CD4-positive, alpha-beta T cell (primary cell): ENCODE data around the gene TBC1D7. TPM values are rescaled to one million over a fixed set of nuclear protein-coding genes. Genes with fewer than 3 reads are reported as not detected.

ENCODE experiments used
- ATAC-seq: fragments of 200-7000 bp; cut with Tn5 transposase; one replicate; pipeline ENCODE4 v1.10.0; 2022; ENCODE audit warnings: mild to moderate bottlenecking; ENCODE audit not compliant: poor library complexity
- CTCF ChIA-PET: fragments of 350-600 bp; sonication (Branson Sonifier 250); formaldehyde crosslinking; loops from one replicate; lab custom pipeline; 2021; ENCODE audit warnings: antibody characterized with exemption, inconsistent platforms; lab: Charles Lee
- POLR2A ChIA-PET: fragments of 350-600 bp; sonication (Branson Sonifier 250); formaldehyde crosslinking; loops from one replicate; lab custom pipeline; 2021; ENCODE audit warnings: antibody characterized with exemption, inconsistent platforms; lab: Charles Lee
- DNase-seq, 14 experiments: peaks; one replicate each; pipeline ENCODE4 v3.0.0-alpha.2; 2013 to 2020; ENCODE audit warnings: mixed read lengths in 2 of 14
- H3K27ac ChIP-seq, 2 donors: one replicate each; pipeline versions ENCODE4 v1.5.1 to v1.7.0; 2013; ENCODE audit warnings: low read length in 2 of 2, low read depth in 1 of 2, mild to moderate bottlenecking in 1 of 2
- H3K27me3 ChIP-seq, 2 experiments: 1 replicate in 1 of 2; 2 replicates in 1 of 2; pipeline versions ENCODE4 v1.6.1 to v1.7.0; 2013; ENCODE audit warnings: low read length in 2 of 2, control low read depth in 1 of 2, mild to moderate bottlenecking in 1 of 2, moderate library complexity in 1 of 2; ENCODE audit not compliant: insufficient read depth in 2 of 2, control insufficient read depth in 1 of 2
- H3K36me3 ChIP-seq: one replicate; pipeline ENCODE4 v1.6.1; 2013; ENCODE audit warnings: low read length, control low read depth; ENCODE audit not compliant: insufficient read depth
- H3K4me1 ChIP-seq: one replicate; pipeline ENCODE4 v1.6.1; 2013; ENCODE audit warnings: low read length, control low read depth; ENCODE audit not compliant: insufficient read depth
- H3K4me3 ChIP-seq: one replicate; pipeline ENCODE4 v1.5.1; 2013; ENCODE audit warnings: mild to moderate bottlenecking, low read length, moderate library complexity
- H3K9me3 ChIP-seq, 2 experiments: 1 replicate in 1 of 2; 2 replicates in 1 of 2; pipeline versions ENCODE4 v1.6.1 to v1.7.0; 2013; ENCODE audit warnings: low read length in 2 of 2, mild to moderate bottlenecking in 2 of 2, control low read depth in 1 of 2, moderate library complexity in 1 of 2; ENCODE audit not compliant: control insufficient read depth in 1 of 2, insufficient read depth in 1 of 2
- H3K27ac Mint-ChIP-seq: one replicate; pipeline ENCODE4 v1.8.0; 2020; ENCODE audit warnings: mixed read lengths
- H3K27me3 Mint-ChIP-seq: one replicate; pipeline ENCODE4 v1.8.0; 2021; ENCODE audit warnings: mixed read lengths
- H3K36me3 Mint-ChIP-seq: one replicate; pipeline ENCODE4 v1.8.0; 2021; ENCODE audit warnings: low read depth, mixed read lengths
- H3K4me1 Mint-ChIP-seq: one replicate; pipeline ENCODE4 v1.8.0; 2021; ENCODE audit warnings: low read depth, mixed read lengths
- H3K4me3 Mint-ChIP-seq: one replicate; pipeline ENCODE4 v1.8.0; 2020; ENCODE audit warnings: mild to moderate bottlenecking, mixed read lengths
- H3K9me3 Mint-ChIP-seq: one replicate; pipeline ENCODE4 v1.8.0; 2020; ENCODE audit warnings: mixed read lengths
- intact Hi-C, 2 experiments: fragments of 100-400 bp; cut with DNase I in 1 of 2; cut with micrococcal nuclease in 1 of 2; formaldehyde crosslinking; loops; one replicate each; pipeline versions ENCODE4 v1.15.1 to v1.9.0; 2023 to 2025; cut with DNase I, micrococcal nuclease
- total RNA-seq, 174 experiments: library from RNA in 2 of 174; stranded (reverse) in 2 of 174; gene quantifications; one replicate each; pipeline ENCODE4 v1.2.3 and lab custom pipeline; 2021 to 2026
- TF ChIP-seq, protein P1 (sequence below): fragments of 200-600 bp; IDR thresholded peaks from one replicate; pipeline ENCODE4 v1.8.0; 2022; ENCODE audit warnings: antibody characterized with exemption, mild to moderate bottlenecking

Gene TBC1D7
- total RNA-seq, 2 experiments from 2014 or later: 10.2 to 12.3 TPM

DNA sequence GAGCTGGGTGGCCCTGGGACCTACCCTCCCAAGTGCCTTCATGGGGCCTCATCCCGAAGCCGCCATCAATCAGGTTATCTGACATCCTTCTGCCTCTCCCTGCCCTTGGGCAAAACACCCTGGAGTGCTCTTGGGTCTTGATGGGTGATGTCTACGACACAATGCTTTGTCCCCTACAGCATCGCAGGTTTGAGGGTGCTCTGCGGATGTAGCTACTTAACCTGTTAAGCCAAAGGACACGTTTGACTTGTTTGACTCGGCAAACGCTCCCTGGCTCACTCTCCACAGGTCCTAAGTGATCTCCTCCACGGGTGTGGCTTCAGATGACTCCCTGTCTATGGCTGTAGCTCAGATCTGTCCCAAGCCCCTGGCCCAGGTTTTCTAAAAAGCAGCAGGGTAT is 35.6 kb downstream of the TBC1D7 start:
- no peak overlapping the region for H3K27ac ChIP-seq
- intact Hi-C loops: no loop called here
- Mint-ChIP-seq H3K36me3 (peaks cover 88% of the 10 kb centered on the region), H3K9me3 (no peaks in the 10 kb centered on the region), H3K27ac (no peak overlapping the region), H3K4me3 (no peak overlapping the region), H3K27me3 (no peaks in the 10 kb centered on the region), H3K4me1 (no peaks in the 10 kb centered on the region)
- CTCF ChIA-PET: no interaction called here
- DNase-seq (no peak), ATAC-seq (no peak)
- H3K27me3 ChIP-seq: no peaks in the 10 kb centered on the region
- peaks cover 3 to 19% of the 10 kb centered on the region in 2 experiments for H3K9me3 ChIP-seq
- peaks cover 36% of the 10 kb centered on the region for H3K36me3 ChIP-seq
- TF ChIP-seq, protein P1, sequence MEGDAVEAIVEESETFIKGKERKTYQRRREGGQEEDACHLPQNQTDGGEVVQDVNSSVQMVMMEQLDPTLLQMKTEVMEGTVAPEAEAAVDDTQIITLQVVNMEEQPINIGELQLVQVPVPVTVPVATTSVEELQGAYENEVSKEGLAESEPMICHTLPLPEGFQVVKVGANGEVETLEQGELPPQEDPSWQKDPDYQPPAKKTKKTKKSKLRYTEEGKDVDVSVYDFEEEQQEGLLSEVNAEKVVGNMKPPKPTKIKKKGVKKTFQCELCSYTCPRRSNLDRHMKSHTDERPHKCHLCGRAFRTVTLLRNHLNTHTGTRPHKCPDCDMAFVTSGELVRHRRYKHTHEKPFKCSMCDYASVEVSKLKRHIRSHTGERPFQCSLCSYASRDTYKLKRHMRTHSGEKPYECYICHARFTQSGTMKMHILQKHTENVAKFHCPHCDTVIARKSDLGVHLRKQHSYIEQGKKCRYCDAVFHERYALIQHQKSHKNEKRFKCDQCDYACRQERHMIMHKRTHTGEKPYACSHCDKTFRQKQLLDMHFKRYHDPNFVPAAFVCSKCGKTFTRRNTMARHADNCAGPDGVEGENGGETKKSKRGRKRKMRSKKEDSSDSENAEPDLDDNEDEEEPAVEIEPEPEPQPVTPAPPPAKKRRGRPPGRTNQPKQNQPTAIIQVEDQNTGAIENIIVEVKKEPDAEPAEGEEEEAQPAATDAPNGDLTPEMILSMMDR: no peak
- POLR2A ChIA-PET: no interaction called here
- H3K4me3 ChIP-seq: no peak overlapping the region
- H3K4me1 ChIP-seq: no peaks in the 10 kb centered on the region

DNA sequence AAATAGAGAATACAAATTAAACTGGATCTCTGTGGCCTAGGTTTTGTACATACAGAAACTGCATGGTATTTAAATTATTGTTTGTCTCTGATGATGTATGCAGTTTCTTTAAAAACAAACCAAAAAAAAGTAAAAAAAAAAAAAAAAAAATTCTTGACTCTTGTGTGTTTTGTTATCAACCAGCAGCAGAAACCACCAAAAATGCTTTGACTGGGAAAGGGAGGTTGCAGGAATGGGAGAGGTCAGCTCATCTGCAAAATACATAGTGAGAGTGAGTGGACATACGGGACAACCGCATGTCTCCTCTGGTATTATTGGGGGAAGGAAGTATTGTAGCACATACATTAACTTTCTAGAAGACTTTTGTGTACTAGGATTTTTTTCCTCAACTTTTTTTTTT is 38.0 kb downstream of the TBC1D7 start:
- DNase-seq (no peak), ATAC-seq (no peak)
- Mint-ChIP-seq H3K4me3 (no peak overlapping the region), H3K36me3 (peaks cover 79% of the 10 kb centered on the region), H3K4me1 (no peaks in the 10 kb centered on the region), H3K9me3 (no peaks in the 10 kb centered on the region), H3K27me3 (no peaks in the 10 kb centered on the region), H3K27ac (no peak overlapping the region)
- H3K4me1 ChIP-seq: no peaks in the 10 kb centered on the region
- no peaks in the 10 kb centered on the region for H3K27me3 ChIP-seq
- CTCF ChIA-PET: interaction anchor here (0.6 kb wide), 1 partner anchor 980 kb away, joined by 4 read pairs; no protein-coding TSS in a partner anchor
- no peak overlapping the region for H3K27ac ChIP-seq
- no peak overlapping the region for H3K4me3 ChIP-seq
- TF ChIP-seq, protein P1: no peak
- H3K9me3 ChIP-seq: peaks cover 20 to 32% of the 10 kb centered on the region in 2 experiments
- POLR2A ChIA-PET: no interaction called here
- intact Hi-C loops: no loop called here
- H3K36me3 ChIP-seq: peaks cover 28% of the 10 kb centered on the region

DNA sequence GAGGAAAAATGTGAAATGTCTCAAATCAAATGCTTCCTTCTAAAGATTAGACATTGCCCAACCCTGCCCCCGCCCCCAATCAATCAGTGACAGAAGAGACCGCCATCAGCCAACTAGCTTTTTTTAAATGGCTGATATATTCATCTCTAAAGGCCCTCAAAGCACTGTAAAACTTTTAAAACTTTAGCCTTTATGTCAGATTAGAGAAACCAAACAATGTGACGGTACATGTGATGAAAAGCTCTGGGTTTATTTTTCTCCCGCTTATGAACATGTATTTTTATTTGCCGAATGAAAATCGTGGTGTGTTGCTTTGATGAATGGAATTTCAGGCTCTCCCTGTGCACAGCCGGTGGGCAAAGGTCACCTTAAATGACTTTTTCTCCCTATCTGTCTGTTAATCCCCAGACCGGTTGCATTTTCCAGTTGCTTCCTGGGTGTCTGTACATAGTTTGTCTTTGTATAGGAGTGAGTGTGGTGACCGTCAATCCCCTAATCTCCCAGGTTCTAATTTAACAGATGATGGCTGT is 38.5 kb downstream of the TBC1D7 start:
- ChIA-PET POLR2A (no interaction called here), CTCF (no interaction called here)
- DNase-seq: no peak
- peaks cover 23% of the 10 kb centered on the region for H3K36me3 ChIP-seq
- peaks cover 75% of the 10 kb centered on the region for H3K36me3 Mint-ChIP-seq
- H3K27me3 ChIP-seq: no peaks in the 10 kb centered on the region
- H3K27ac Mint-ChIP-seq: no peak overlapping the region
- H3K4me3 ChIP-seq: no peak overlapping the region
- H3K4me1 Mint-ChIP-seq: no peaks in the 10 kb centered on the region
- TF ChIP-seq, protein P1: no peak
- no peaks in the 10 kb centered on the region for H3K9me3 Mint-ChIP-seq
- H3K4me1 ChIP-seq: no peaks in the 10 kb centered on the region
- ATAC-seq: no peak
- H3K27me3 Mint-ChIP-seq: no peaks in the 10 kb centered on the region
- H3K9me3 ChIP-seq: peaks cover 20 to 32% of the 10 kb centered on the region in 2 experiments
- no peak overlapping the region for H3K4me3 Mint-ChIP-seq
- no peak overlapping the region for H3K27ac ChIP-seq
- intact Hi-C loops: no loop called here
